K562 (cell line): ENCODE measurements around the gene PPP1CA. TPM values are rescaled to one million over a fixed set of nuclear protein-coding genes. Genes with fewer than 3 reads are reported as not detected.

Source experiments
- ADNP ChIP-seq: fragments of 200-800 bp; sonication (Bioruptor generic); IDR thresholded peaks from 2 replicates; pipeline ENCODE4 v1.6.1; 2016; ENCODE audit warnings: missing genetic modification characterization, missing compliant biosample characterization
- EHMT2 ChIP-seq: fragments of 450-650 bp; IDR thresholded peaks from 2 replicates; pipeline ENCODE4 v1.6.1; 2018; ENCODE audit warnings: antibody characterized with exemption
- NBN ChIP-seq: fragments of 450-650 bp; IDR thresholded peaks from 2 replicates; pipeline ENCODE4 v1.6.1; 2016; ENCODE audit warnings: low read depth, mild to moderate bottlenecking
- PHTF2 ChIP-seq: fragments of 250-450 bp; sonication (Bioruptor Pico); IDR thresholded peaks from 2 replicates; pipeline ENCODE4 v1.5.0; 2021; ENCODE audit warnings: mild to moderate bottlenecking
- SRSF7 ChIP-seq: fragments of 200-400 bp; formaldehyde crosslinking; optimal IDR thresholded peaks from 2 replicates; pipeline ENCODE3; 2017; ENCODE audit warnings: mild to moderate bottlenecking, low read depth, low read length
- ZNF224 ChIP-seq: sonication (generic); formaldehyde crosslinking; IDR thresholded peaks from 2 replicates; pipeline ENCODE4 v1.8.0; 2022; ENCODE audit warnings: mild to moderate bottlenecking, missing genetic modification reagents
- ZNF253 ChIP-seq: fragments of 250-450 bp; sonication (Bioruptor Pico); conservative IDR thresholded peaks from 2 replicates; pipeline ENCODE4 v1.6.1; 2021; ENCODE audit warnings: mild to moderate bottlenecking
- ZNF436 ChIP-seq: fragments of 250-450, 450-650 bp; sonication (Bioruptor Pico); formaldehyde crosslinking; IDR thresholded peaks from 2 replicates; pipeline ENCODE4 v1.7.0; 2020; ENCODE audit warnings: mild to moderate bottlenecking
- polyA plus RNA-seq, 8 experiments: library from polyadenylated mRNA; depleted of rRNA in 4 of 8; stranded (reverse) in 5 of 8; unstranded in 3 of 8; fragments of >200 nt; fragmentation: Nextera tagmentation in 2 of 8; fragmentation: Illumina TruSeq in 1 of 8; extraction: Ambion mirVana in 2 of 8; extraction: Trizol in 1 of 8; gene quantifications; 2 replicates each; pipeline versions ENCODE4 v1.2.1 to v1.2.3, GENCODE V29; 2011 to 2014; ENCODE audit warnings: inconsistent platforms in 1 of 8, missing spikeins in 1 of 8
- total RNA-seq, 7 experiments: library from RNA; depleted of rRNA in 6 of 7; stranded (reverse); fragments of >200 nt in 6 of 7; fragmentation: Illumina TruSeq in 2 of 7; extraction: Trizol in 2 of 7; gene quantifications; 2 replicates each; pipeline versions ENCODE4 v1.2.1 to v1.2.3, GENCODE V29; 2011 to 2021; ENCODE audit warnings: low replicate concordance in 1 of 7
- TF ChIP-seq, protein P1 (sequence below): fragments of 250-450 bp; sonication (Bioruptor Pico); IDR thresholded peaks from 2 replicates; pipeline ENCODE4 v1.4.0; 2020
- TF ChIP-seq, protein P2 (sequence below): fragments of 150-350 bp; conservative IDR thresholded peaks from 2 replicates; pipeline ENCODE4 v1.6.1; 2014; ENCODE audit warnings: low read length
- TF ChIP-seq, protein P3 (sequence below): fragments of 450-650 bp; IDR thresholded peaks from 2 replicates; pipeline ENCODE4 v1.6.1; 2017; ENCODE audit warnings: antibody characterized with exemption, mild to moderate bottlenecking

Gene PPP1CA
- total and polyA plus RNA-seq, 9 of the 15 experiments (the other 6 are each of a cell fraction or from before 2014, with no cell fraction given): 18.2 to 242 (median 188) TPM

DNA sequence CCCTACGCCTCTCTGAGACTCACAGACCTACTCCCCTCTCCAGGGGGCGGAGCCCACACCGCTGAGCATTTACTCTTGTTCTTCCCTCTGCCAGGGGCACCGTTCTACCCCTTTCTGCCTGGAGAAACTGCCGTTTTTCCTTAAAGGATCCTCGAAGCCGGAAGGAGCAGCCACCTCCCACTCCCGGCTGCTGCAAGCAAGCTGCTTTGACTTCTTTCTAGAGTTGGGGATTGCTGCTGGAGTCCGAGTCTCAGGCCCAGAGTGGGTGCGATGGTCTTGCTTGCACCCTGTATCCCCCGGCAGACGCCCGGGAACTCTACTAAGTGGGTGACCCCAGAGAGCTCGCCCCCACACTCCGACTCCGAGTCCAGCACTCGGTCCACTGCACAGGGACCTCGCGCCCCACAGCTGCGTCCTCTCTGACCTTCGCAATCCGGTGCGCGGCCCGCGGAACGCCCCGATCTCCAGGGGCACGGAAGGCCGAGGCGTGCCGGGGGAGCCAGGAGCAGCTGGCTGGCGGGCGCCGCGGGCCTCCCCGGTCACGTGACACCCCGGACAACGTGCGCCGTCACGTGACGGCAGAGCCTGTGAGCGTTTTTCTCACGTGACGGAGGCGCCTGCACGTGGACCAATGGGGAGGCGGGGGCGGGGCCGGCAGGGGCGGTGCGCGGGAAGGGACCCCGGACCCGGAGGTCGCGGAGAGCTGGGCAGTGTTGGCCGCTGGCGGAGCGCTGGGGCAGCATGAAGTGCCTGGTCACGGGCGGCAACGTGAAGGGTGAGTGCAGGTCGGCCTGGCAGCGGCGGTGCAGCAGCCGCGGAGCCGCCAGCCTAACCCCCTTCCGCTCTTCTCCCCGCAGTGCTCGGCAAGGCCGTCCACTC, 10.1 kb downstream of the PPP1CA start, which contains the start of gene RAD9A (continued):
- TF ChIP-seq, protein P1, sequence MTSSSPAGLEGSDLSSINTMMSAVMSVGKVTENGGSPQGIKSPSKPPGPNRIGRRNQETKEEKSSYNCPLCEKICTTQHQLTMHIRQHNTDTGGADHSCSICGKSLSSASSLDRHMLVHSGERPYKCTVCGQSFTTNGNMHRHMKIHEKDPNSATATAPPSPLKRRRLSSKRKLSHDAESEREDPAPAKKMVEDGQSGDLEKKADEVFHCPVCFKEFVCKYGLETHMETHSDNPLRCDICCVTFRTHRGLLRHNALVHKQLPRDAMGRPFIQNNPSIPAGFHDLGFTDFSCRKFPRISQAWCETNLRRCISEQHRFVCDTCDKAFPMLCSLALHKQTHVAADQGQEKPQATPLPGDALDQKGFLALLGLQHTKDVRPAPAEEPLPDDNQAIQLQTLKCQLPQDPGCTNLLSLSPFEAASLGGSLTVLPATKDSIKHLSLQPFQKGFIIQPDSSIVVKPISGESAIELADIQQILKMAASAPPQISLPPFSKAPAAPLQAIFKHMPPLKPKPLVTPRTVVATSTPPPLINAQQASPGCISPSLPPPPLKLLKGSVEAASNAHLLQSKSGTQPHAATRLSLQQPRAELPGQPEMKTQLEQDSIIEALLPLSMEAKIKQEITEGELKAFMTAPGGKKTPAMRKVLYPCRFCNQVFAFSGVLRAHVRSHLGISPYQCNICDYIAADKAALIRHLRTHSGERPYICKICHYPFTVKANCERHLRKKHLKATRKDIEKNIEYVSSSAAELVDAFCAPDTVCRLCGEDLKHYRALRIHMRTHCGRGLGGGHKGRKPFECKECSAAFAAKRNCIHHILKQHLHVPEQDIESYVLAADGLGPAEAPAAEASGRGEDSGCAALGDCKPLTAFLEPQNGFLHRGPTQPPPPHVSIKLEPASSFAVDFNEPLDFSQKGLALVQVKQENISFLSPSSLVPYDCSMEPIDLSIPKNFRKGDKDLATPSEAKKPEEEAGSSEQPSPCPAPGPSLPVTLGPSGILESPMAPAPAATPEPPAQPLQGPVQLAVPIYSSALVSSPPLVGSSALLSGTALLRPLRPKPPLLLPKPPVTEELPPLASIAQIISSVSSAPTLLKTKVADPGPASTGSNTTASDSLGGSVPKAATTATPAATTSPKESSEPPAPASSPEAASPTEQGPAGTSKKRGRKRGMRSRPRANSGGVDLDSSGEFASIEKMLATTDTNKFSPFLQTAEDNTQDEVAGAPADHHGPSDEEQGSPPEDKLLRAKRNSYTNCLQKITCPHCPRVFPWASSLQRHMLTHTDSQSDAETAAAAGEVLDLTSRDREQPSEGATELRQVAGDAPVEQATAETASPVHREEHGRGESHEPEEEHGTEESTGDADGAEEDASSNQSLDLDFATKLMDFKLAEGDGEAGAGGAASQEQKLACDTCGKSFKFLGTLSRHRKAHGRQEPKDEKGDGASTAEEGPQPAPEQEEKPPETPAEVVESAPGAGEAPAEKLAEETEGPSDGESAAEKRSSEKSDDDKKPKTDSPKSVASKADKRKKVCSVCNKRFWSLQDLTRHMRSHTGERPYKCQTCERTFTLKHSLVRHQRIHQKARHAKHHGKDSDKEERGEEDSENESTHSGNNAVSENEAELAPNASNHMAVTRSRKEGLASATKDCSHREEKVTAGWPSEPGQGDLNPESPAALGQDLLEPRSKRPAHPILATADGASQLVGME (CRISPR knock-in tag): 0 out of 2 replicates have a peak, but pooled peaks have one; percentile 54
- TF ChIP-seq SRSF7 (no peak), ZNF436 (CRISPR knock-in tag) (no peak), ZNF224 (CRISPR knock-in tag) (peak; percentile 55; the same call in 1 of the 2 replicates), EHMT2 (no peak), NBN (peak; percentile 26; the same call in 1 of the 2 replicates), PHTF2 (CRISPR knock-in tag) (no peak), ADNP (tag) (no peak), ZNF253 (CRISPR knock-in tag) (no peak)
- TF ChIP-seq, protein P2, sequence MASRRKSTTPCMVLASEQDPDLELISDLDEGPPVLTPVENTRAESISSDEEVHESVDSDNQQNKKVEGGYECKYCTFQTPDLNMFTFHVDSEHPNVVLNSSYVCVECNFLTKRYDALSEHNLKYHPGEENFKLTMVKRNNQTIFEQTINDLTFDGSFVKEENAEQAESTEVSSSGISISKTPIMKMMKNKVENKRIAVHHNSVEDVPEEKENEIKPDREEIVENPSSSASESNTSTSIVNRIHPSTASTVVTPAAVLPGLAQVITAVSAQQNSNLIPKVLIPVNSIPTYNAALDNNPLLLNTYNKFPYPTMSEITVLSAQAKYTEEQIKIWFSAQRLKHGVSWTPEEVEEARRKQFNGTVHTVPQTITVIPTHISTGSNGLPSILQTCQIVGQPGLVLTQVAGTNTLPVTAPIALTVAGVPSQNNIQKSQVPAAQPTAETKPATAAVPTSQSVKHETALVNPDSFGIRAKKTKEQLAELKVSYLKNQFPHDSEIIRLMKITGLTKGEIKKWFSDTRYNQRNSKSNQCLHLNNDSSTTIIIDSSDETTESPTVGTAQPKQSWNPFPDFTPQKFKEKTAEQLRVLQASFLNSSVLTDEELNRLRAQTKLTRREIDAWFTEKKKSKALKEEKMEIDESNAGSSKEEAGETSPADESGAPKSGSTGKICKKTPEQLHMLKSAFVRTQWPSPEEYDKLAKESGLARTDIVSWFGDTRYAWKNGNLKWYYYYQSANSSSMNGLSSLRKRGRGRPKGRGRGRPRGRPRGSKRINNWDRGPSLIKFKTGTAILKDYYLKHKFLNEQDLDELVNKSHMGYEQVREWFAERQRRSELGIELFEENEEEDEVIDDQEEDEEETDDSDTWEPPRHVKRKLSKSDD: no peak
- TF ChIP-seq, protein P3, sequence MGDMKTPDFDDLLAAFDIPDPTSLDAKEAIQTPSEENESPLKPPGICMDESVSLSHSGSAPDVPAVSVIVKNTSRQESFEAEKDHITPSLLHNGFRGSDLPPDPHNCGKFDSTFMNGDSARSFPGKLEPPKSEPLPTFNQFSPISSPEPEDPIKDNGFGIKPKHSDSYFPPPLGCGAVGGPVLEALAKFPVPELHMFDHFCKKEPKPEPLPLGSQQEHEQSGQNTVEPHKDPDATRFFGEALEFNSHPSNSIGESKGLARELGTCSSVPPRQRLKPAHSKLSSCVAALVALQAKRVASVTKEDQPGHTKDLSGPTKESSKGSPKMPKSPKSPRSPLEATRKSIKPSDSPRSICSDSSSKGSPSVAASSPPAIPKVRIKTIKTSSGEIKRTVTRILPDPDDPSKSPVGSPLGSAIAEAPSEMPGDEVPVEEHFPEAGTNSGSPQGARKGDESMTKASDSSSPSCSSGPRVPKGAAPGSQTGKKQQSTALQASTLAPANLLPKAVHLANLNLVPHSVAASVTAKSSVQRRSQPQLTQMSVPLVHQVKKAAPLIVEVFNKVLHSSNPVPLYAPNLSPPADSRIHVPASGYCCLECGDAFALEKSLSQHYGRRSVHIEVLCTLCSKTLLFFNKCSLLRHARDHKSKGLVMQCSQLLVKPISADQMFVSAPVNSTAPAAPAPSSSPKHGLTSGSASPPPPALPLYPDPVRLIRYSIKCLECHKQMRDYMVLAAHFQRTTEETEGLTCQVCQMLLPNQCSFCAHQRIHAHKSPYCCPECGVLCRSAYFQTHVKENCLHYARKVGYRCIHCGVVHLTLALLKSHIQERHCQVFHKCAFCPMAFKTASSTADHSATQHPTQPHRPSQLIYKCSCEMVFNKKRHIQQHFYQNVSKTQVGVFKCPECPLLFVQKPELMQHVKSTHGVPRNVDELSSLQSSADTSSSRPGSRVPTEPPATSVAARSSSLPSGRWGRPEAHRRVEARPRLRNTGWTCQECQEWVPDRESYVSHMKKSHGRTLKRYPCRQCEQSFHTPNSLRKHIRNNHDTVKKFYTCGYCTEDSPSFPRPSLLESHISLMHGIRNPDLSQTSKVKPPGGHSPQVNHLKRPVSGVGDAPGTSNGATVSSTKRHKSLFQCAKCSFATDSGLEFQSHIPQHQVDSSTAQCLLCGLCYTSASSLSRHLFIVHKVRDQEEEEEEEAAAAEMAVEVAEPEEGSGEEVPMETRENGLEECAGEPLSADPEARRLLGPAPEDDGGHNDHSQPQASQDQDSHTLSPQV: peak; percentile 76
